Mesenchymal stem cell (in vitro differentiated cells and primary cell): Measurements from ENCODE around the gene ENTPD2.

Source experiments
- DNase-seq: peaks from one replicate; pipeline ENCODE4 v3.0.0-alpha.2; 2013
- H2AFZ ChIP-seq: one replicate; pipeline ENCODE4 v1.6.1; 2013; ENCODE audit warnings: low read depth, mild to moderate bottlenecking, control low read depth, inconsistent platforms, low read length, moderate library complexity
- H2AK5ac ChIP-seq: 2 replicates; pipeline ENCODE4 v1.6.1; 2013; ENCODE audit warnings: low read length, moderate library complexity, mild to moderate bottlenecking, inconsistent platforms; ENCODE audit not compliant: severe bottlenecking
- H2BK120ac ChIP-seq: one replicate; pipeline ENCODE4 v1.6.1; 2013; ENCODE audit warnings: low read depth, mild to moderate bottlenecking, inconsistent platforms, low read length, moderate library complexity
- H2BK12ac ChIP-seq, 2 experiments: one replicate each; pipeline ENCODE4 v1.6.1; 2013; ENCODE audit warnings: inconsistent platforms in 2 of 2, low read length in 2 of 2, mild to moderate bottlenecking in 2 of 2, moderate library complexity in 2 of 2, control low read depth in 1 of 2
- H2BK15ac ChIP-seq: one replicate; pipeline ENCODE4 v1.6.1; 2013; ENCODE audit warnings: mild to moderate bottlenecking, low read depth, inconsistent platforms; ENCODE audit not compliant: poor library complexity, severe bottlenecking
- H2BK5ac ChIP-seq: 2 replicates; pipeline ENCODE4 v1.6.1; 2013; ENCODE audit warnings: low read depth, mild to moderate bottlenecking, low read length, control low read depth, inconsistent platforms; ENCODE audit not compliant: poor library complexity, severe bottlenecking
- H3K14ac ChIP-seq, 2 experiments: one replicate each; pipeline ENCODE4 v1.6.1; 2013; ENCODE audit warnings: inconsistent platforms in 2 of 2, low read length in 2 of 2, control low read depth in 1 of 2, mild to moderate bottlenecking in 1 of 2, moderate library complexity in 1 of 2
- H3K18ac ChIP-seq, 2 experiments: one replicate each; pipeline ENCODE4 v1.6.1; 2013; ENCODE audit warnings: inconsistent platforms in 2 of 2, low read length in 2 of 2, control low read depth in 1 of 2, low read depth in 1 of 2, mild to moderate bottlenecking in 1 of 2
- H3K23ac ChIP-seq, 2 experiments: one replicate each; pipeline ENCODE4 v1.6.1; 2013; ENCODE audit warnings: inconsistent platforms in 2 of 2, low read length in 2 of 2, mild to moderate bottlenecking in 2 of 2, moderate library complexity in 2 of 2, control low read depth in 1 of 2
- H3K27ac ChIP-seq: 2 replicates; pipeline ENCODE4 v1.5.1; 2013; ENCODE audit warnings: mild to moderate bottlenecking, moderate library complexity, low read length, control low read depth, inconsistent platforms; ENCODE audit not compliant: poor library complexity, severe bottlenecking
- H3K27me3 ChIP-seq, 2 experiments: 2 replicates each; pipeline versions ENCODE4 v1.6.1 to v1.7.0; 2013; ENCODE audit warnings: low read length in 2 of 2, mild to moderate bottlenecking in 2 of 2, moderate library complexity in 2 of 2, control low read depth in 1 of 2, inconsistent platforms in 1 of 2; ENCODE audit not compliant: control insufficient read depth in 1 of 2, insufficient read depth in 1 of 2
- H3K36me3 ChIP-seq, 2 experiments: 2 replicates each; pipeline versions ENCODE4 v1.6.1 to v1.7.0; 2013; ENCODE audit warnings: low read length in 2 of 2, control low read depth in 1 of 2, inconsistent platforms in 1 of 2, low read depth in 1 of 2, mild to moderate bottlenecking in 1 of 2; ENCODE audit not compliant: insufficient read depth in 2 of 2, control insufficient read depth in 1 of 2
- H3K4ac ChIP-seq, 2 experiments: one replicate each; pipeline ENCODE4 v1.6.1; 2013; ENCODE audit warnings: inconsistent platforms in 2 of 2, low read length in 2 of 2, mild to moderate bottlenecking in 2 of 2, moderate library complexity in 2 of 2, control low read depth in 1 of 2, low read depth in 1 of 2
- H3K4me1 ChIP-seq: 2 replicates; pipeline ENCODE4 v1.6.1; 2013; ENCODE audit warnings: low read depth, low read length, control low read depth; ENCODE audit not compliant: control insufficient read depth, insufficient read depth
- H3K4me2 ChIP-seq: 2 replicates; pipeline ENCODE4 v1.6.1; 2013; ENCODE audit warnings: low read length, mild to moderate bottlenecking, inconsistent platforms; ENCODE audit not compliant: poor library complexity, severe bottlenecking
- H3K4me3 ChIP-seq, 2 experiments: 2 replicates each; pipeline versions ENCODE4 v1.5.1 to v1.7.0; 2013; ENCODE audit warnings: low read length in 2 of 2, mild to moderate bottlenecking in 2 of 2, control low read depth in 1 of 2, low read depth in 1 of 2; ENCODE audit not compliant: insufficient read depth in 1 of 2
- H3K79me1 ChIP-seq: replicated peaks from 2 replicates; pipeline ENCODE4 v1.6.1; 2013; ENCODE audit warnings: mild to moderate bottlenecking, control low read depth, low read length, inconsistent platforms; ENCODE audit not compliant: poor library complexity, severe bottlenecking
- H3K9ac ChIP-seq: 2 replicates; pipeline ENCODE4 v1.7.0; 2013; ENCODE audit warnings: mild to moderate bottlenecking, low read length, moderate library complexity
- H3K9me3 ChIP-seq: 2 replicates; pipeline ENCODE4 v1.7.0; 2013; ENCODE audit warnings: mild to moderate bottlenecking, low read length; ENCODE audit not compliant: control insufficient read depth
- H4K8ac ChIP-seq: one replicate; pipeline ENCODE4 v1.6.1; 2013; ENCODE audit warnings: inconsistent platforms, mild to moderate bottlenecking, low read length, moderate library complexity
- H4K91ac ChIP-seq: one replicate; pipeline ENCODE4 v1.6.1; 2013; ENCODE audit warnings: mild to moderate bottlenecking, low read length, inconsistent platforms
- WGBS: methylation state at CpG from one replicate; pipeline ENCODE4 v1.1.7; 2013; ENCODE audit warnings: mixed read lengths; 5-methylcytosine and 5-hydroxymethylcytosine counted together

Gene ENTPD2

GRCh38 chr9:137023157-137023556, 30.7 kb downstream of the ENTPD2 start:
- 72% methylated on average over 7 of the region's 7 CpGs for WGBS
- peaks cover 30% of the 10 kb centered on the region for H3K4me1 ChIP-seq

GRCh38 chr9:137022662-137023008, 31.2 kb downstream of the ENTPD2 start:
- no peaks in the 10 kb centered on the region for H3K79me1 ChIP-seq
- no peak overlapping the region for H2BK5ac ChIP-seq
- no peak overlapping the region for H2BK12ac ChIP-seq
- DNase-seq = no peak
- no peak overlapping the region for H3K4ac ChIP-seq
- H3K4me1 ChIP-seq = peaks cover 29% of the 10 kb centered on the region
- no peak overlapping the region for H2BK15ac ChIP-seq
- no peak overlapping the region for H4K8ac ChIP-seq
- H4K91ac ChIP-seq = no peak overlapping the region
- 94% methylated on average over 23 of the region's 23 CpGs for WGBS
- no peaks in the 10 kb centered on the region for H3K27me3 ChIP-seq
- H3K9ac ChIP-seq = no peak overlapping the region
- no peak overlapping the region for H3K4me3 ChIP-seq
- H2AFZ ChIP-seq = no peak overlapping the region
- H3K18ac ChIP-seq = no peak overlapping the region
- peaks cover 0 to 27% of the 10 kb centered on the region in 2 experiments for H3K36me3 ChIP-seq
- no peak overlapping the region for H2BK120ac ChIP-seq
- no peak overlapping the region for H3K27ac ChIP-seq
- H2AK5ac ChIP-seq = no peak overlapping the region
- H3K23ac ChIP-seq = no peak overlapping the region
- H3K9me3 ChIP-seq = no peaks in the 10 kb centered on the region
- no peak overlapping the region for H3K14ac ChIP-seq
- H3K4me2 ChIP-seq = no peak overlapping the region

More at GRCh38 chr9:137023157-137023556, 30.7 kb downstream of the ENTPD2 start:
- no peak overlapping the region for H3K4me2 ChIP-seq
- no peaks in the 10 kb centered on the region for H3K79me1 ChIP-seq
- no peak overlapping the region for H3K4ac ChIP-seq
- H3K27ac ChIP-seq = no peak overlapping the region
- no peak overlapping the region for H4K91ac ChIP-seq
- no peak overlapping the region for H2AFZ ChIP-seq
- H2BK5ac ChIP-seq = no peak overlapping the region
- no peak for DNase-seq
- no peak overlapping the region for H3K14ac ChIP-seq
- no peaks in the 10 kb centered on the region for H3K9me3 ChIP-seq
- no peak overlapping the region for H4K8ac ChIP-seq
- no peak overlapping the region for H3K9ac ChIP-seq
- no peak overlapping the region for H2BK120ac ChIP-seq
- no peak overlapping the region for H3K23ac ChIP-seq
- no peaks in the 10 kb centered on the region for H3K27me3 ChIP-seq
- no peak overlapping the region for H3K18ac ChIP-seq
- H2AK5ac ChIP-seq = no peak overlapping the region
- H3K36me3 ChIP-seq = peaks cover 0 to 22% of the 10 kb centered on the region in 2 experiments
- no peak overlapping the region for H3K4me3 ChIP-seq
- no peak overlapping the region for H2BK12ac ChIP-seq
- H2BK15ac ChIP-seq = no peak overlapping the region

GRCh38 chr9:137021979-137022661, 31.7 kb downstream of the ENTPD2 start:
- Histone ChIP-seq H2BK15ac (no peak overlapping the region), H3K36me3 (peaks cover 3 to 33% of the 10 kb centered on the region in 2 experiments), H3K23ac (no peak overlapping the region), H3K27ac (no peak overlapping the region), H3K9ac (no peak overlapping the region), H4K91ac (no peak overlapping the region), H3K4me2 (no peak overlapping the region), H3K79me1 (no peaks in the 10 kb centered on the region), H2BK120ac (no peak overlapping the region), H2BK12ac (no peak overlapping the region), H4K8ac (no peak overlapping the region), H2BK5ac (no peak overlapping the region), H3K14ac (no peak overlapping the region), H3K4me3 (no peak overlapping the region), H3K9me3 (no peaks in the 10 kb centered on the region), H3K4ac (no peak overlapping the region), H3K27me3 (no peaks in the 10 kb centered on the region), H2AFZ (no peak overlapping the region), H3K18ac (no peak overlapping the region), H2AK5ac (no peak overlapping the region), H3K4me1 (peaks cover 24% of the 10 kb centered on the region)
- DNase-seq = peak; percentile 61
- WGBS = 51% methylated on average over 30 of the region's 30 CpGs

GRCh38 chr9:137021568-137021978, 32.3 kb downstream of the ENTPD2 start:
- Histone ChIP-seq H3K9me3 (no peaks in the 10 kb centered on the region), H3K18ac (no peak overlapping the region), H3K4me3 (no peak overlapping the region), H3K36me3 (peaks cover 8 to 38% of the 10 kb centered on the region in 2 experiments), H3K27ac (no peak overlapping the region), H4K8ac (no peak overlapping the region), H3K23ac (no peak overlapping the region), H3K27me3 (no peaks in the 10 kb centered on the region), H3K79me1 (no peaks in the 10 kb centered on the region), H2BK12ac (no peak overlapping the region), H2AFZ (no peak overlapping the region), H2BK5ac (no peak overlapping the region), H2AK5ac (no peak overlapping the region), H3K14ac (no peak overlapping the region), H4K91ac (no peak overlapping the region), H3K4ac (no peak overlapping the region), H2BK120ac (no peak overlapping the region), H3K4me2 (no peak overlapping the region), H3K9ac (no peak overlapping the region), H3K4me1 (peaks cover 20% of the 10 kb centered on the region), H2BK15ac (no peak overlapping the region)
- WGBS = 91% methylated on average over 6 of the region's 6 CpGs
- no peak for DNase-seq
